Coronary artery (tissue), 2 donors: Measurements from ENCODE around the gene PRR12.

Experiments used
- DNase-seq: peaks from one replicate; pipeline ENCODE4 v3.0.0-alpha.2; 2017; ENCODE audit warnings: low spot score
- H3K27ac ChIP-seq, 2 donors: fragments of 200-600 bp; sonication (generic); one replicate each; pipeline ENCODE4 v1.5.1; 2016 to 2019
- H3K4me3 ChIP-seq: fragments of 200-600 bp; sonication (generic); 2 replicates; pipeline ENCODE4 v1.5.1; 2016; ENCODE audit warnings: mild to moderate bottlenecking, moderate library complexity
- TF ChIP-seq, protein P1 (sequence below): fragments of 200-600 bp; sonication (generic); IDR thresholded peaks from one replicate; pipeline ENCODE4 v1.5.1; 2019; ENCODE audit warnings: antibody characterized with exemption

PRR12 gene

DNA sequence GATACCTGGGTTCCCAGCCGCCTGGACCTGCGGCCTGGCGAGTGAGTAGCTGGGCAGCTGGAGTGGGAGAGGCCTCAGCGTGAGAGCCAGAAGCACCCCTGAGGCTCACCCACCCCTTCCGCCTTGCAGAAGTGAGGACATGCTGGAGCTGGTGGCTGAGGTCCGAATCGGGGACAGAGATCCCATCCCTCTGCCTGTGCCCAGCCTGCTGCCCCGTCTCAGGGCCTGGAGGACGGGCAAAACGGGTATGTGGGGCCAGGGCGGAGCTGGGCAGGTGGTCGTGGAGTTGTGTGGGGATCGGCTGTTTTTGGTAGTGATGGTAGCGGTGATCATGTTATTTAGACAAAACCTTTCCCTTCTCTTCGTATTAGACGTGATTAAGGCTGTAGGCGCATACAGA, 55.6 kb downstream of the PRR12 start:
- TF ChIP-seq, protein P1, sequence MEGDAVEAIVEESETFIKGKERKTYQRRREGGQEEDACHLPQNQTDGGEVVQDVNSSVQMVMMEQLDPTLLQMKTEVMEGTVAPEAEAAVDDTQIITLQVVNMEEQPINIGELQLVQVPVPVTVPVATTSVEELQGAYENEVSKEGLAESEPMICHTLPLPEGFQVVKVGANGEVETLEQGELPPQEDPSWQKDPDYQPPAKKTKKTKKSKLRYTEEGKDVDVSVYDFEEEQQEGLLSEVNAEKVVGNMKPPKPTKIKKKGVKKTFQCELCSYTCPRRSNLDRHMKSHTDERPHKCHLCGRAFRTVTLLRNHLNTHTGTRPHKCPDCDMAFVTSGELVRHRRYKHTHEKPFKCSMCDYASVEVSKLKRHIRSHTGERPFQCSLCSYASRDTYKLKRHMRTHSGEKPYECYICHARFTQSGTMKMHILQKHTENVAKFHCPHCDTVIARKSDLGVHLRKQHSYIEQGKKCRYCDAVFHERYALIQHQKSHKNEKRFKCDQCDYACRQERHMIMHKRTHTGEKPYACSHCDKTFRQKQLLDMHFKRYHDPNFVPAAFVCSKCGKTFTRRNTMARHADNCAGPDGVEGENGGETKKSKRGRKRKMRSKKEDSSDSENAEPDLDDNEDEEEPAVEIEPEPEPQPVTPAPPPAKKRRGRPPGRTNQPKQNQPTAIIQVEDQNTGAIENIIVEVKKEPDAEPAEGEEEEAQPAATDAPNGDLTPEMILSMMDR = no peak
- Histone ChIP-seq H3K4me3 (no peak overlapping the region), H3K27ac (no peak overlapping the region)
- DNase-seq = no peak

DNA sequence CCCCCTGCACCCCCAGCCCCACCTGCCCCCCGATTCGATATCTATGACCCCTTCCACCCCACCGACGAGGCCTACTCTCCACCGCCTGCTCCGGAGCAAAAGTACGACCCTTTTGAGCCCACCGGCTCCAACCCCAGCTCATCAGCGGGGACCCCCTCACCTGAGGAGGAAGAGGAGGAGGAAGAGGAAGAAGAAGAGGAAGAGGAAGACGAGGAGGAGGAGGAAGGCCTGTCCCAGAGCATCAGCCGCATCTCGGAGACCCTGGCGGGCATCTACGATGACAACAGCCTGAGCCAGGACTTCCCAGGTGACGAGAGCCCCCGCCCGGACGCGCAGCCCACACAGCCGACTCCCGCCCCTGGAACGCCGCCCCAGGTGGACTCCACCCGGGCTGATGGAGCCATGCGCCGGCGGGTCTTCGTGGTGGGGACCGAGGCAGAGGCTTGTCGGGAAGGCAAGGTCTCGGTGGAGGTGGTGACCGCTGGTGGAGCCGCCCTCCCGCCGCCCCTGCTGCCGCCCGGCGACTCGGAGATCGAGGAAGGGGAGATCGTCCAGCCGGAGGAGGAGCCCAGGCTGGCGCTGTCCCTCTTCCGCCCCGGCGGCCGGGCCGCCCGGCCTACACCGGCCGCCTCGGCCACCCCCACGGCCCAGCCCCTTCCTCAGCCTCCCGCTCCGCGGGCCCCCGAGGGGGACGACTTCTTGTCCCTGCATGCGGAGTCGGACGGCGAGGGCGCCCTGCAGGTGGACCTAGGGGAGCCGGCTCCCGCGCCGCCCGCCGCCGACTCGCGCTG, 60.2 kb downstream of the PRR12 start:
- Histone ChIP-seq H3K4me3 (no peak overlapping the region), H3K27ac (no peak overlapping the region)
- TF ChIP-seq, protein P1 = no peak
- no peak for DNase-seq

DNA sequence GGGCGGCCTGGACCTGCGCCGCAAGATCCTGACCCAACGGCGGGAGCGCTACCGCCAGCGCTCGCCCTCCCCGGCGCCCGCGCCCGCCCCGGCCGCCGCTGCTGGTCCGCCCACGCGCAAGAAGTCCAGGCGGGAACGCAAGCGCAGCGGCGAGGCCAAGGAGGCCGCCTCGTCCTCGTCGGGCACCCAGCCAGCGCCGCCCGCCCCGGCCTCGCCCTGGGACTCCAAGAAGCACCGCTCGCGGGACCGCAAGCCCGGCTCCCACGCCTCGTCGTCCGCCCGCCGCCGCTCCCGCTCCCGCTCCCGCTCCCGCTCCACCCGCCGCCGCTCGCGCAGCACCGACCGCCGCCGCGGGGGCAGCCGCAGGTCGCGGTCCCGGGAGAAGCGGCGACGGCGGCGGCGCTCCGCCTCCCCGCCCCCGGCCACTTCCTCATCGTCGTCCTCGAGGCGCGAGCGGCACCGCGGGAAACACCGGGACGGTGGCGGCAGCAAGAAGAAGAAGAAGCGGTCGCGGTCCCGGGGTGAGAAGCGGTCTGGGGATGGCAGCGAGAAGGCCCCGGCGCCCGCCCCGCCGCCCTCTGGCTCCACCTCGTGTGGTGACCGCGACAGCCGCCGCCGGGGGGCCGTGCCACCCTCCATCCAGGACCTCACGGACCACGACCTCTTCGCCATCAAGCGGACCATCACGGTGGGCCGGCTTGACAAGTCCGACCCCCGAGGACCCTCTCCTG, 61.0 kb downstream of the PRR12 start:
- no peak overlapping the region for H3K27ac ChIP-seq
- H3K4me3 ChIP-seq = no peak overlapping the region
- TF ChIP-seq, protein P1 = no peak
- no peak for DNase-seq

DNA sequence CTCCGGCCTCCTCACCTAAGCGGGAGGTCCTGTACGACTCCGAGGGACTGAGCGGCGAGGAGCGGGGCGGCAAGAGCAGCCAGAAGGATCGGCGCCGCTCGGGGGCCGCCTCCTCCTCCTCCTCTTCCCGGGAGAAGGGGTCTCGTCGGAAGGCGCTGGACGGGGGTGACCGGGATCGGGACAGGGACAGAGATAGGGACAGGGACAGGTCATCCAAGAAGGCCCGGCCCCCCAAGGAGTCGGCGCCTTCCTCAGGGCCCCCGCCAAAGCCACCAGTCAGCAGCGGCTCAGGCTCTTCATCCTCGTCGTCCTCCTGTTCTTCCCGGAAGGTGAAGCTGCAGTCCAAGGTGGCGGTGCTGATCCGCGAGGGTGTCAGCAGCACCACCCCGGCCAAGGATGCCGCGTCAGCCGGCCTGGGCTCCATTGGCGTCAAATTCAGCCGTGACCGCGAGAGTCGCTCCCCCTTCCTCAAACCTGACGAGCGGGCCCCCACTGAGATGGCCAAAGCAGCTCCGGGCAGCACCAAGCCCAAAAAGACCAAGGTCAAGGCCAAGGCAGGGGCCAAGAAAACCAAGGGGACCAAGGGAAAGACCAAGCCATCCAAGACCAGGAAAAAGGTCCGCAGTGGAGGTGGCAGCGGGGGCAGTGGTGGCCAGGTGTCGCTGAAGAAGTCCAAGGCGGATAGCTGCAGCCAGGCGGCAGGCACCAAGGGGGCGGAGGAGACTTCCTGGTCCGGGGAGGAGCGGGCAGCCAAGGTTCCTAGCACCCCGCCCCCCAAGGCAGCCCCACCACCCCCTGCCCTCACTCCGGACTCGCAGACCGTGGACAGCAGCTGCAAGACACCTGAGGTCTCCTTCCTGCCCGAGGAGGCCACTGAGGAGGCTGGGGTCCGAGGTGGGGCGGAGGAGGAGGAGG, 61.8 kb downstream of the PRR12 start:
- Histone ChIP-seq H3K27ac (no peak overlapping the region), H3K4me3 (no peak overlapping the region)
- DNase-seq = no peak
- TF ChIP-seq, protein P1 = no peak

DNA sequence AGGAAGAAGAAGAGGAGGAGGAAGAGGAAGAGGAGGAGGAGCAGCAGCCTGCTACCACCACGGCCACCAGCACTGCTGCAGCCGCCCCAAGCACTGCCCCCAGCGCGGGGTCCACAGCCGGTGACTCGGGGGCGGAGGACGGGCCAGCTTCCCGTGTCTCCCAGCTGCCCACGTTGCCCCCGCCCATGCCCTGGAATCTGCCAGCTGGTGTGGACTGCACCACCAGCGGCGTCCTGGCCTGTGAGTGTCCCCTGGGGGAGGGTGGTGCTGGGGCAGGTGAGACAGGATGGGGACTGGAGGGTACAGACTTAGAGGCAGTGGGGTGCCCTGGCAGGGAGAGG, 62.5 kb downstream of the PRR12 start:
- Histone ChIP-seq H3K4me3 (no peak overlapping the region), H3K27ac (no peak overlapping the region)
- TF ChIP-seq, protein P1 = no peak
- DNase-seq = no peak

DNA sequence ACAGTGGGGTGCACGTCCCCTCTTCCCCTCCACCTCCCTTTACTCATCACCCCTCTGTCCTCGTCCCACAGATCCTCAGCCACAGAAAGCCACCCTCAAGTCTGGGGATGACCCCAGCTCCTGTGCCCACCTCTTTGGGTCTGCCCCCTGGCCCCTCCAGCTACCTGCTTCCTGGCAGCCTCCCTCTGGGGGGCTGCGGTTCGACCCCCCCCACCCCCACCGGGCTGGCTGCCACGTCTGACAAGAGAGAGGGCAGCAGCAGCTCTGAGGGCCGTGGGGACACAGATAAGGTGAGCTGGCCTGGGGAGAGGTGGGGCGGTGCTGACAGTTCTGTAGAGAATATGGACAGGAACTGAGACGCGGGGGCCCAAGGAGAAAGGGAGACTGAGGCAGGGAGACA, 63.6 kb downstream of the PRR12 start:
- TF ChIP-seq, protein P1 = no peak
- no peak overlapping the region for H3K27ac ChIP-seq
- DNase-seq = no peak
- H3K4me3 ChIP-seq = no peak overlapping the region
